Vagina (tissue), 2 donors: Measurements from ENCODE around the gene PPM1E. TPM values are rescaled to one million over a fixed set of nuclear protein-coding genes. Genes with fewer than 3 reads are reported as not detected.

ENCODE experiments used
- DNase-seq, 2 donors: peaks; one replicate each; pipeline ENCODE4 v3.0.0-alpha.2; 2017; ENCODE audit errors: extremely low spot score in 2 of 2
- H3K27ac ChIP-seq: fragments of 200-600 bp; sonication (generic); one replicate; pipeline ENCODE4 v1.5.1; 2019
- H3K27me3 ChIP-seq: fragments of 200-600 bp; sonication (generic); one replicate; pipeline ENCODE4 v1.5.1; 2019
- H3K36me3 ChIP-seq, 2 donors: fragments of 200-600 bp; sonication (generic); one replicate each; pipeline ENCODE4 v1.5.1; 2017 to 2019
- H3K4me1 ChIP-seq: fragments of 200-600 bp; sonication (generic); one replicate; pipeline ENCODE4 v1.5.1; 2019
- H3K4me3 ChIP-seq, 2 donors: fragments of 200-600 bp; sonication (generic); 1 replicate in 1 of 2; 2 replicates in 1 of 2; pipeline ENCODE4 v1.5.1; 2016 to 2019
- H3K9me3 ChIP-seq: fragments of 200-600 bp; sonication (generic); one replicate; pipeline ENCODE4 v1.5.1; 2019
- CTCF ChIP-seq, 3 experiments: fragments of 450-650 bp in 2 of 3; fragments of 200-600 bp in 1 of 3; sonication (generic) in 1 of 3; IDR thresholded peaks; one replicate each; pipeline ENCODE4 v1.5.1; 2017 to 2019; ENCODE audit warnings: antibody characterized with exemption in 3 of 3, mild to moderate bottlenecking in 2 of 3, moderate library complexity in 2 of 3
- POLR2A ChIP-seq, 2 donors: fragments of 450-650 bp; IDR thresholded peaks; one replicate each; pipeline ENCODE4 v1.6.1; 2017; ENCODE audit warnings: antibody characterized with exemption in 2 of 2, mild to moderate bottlenecking in 2 of 2, moderate library complexity in 2 of 2
- POLR2AphosphoS5 ChIP-seq, 2 donors: sonication (generic); formaldehyde crosslinking; IDR thresholded peaks; one replicate each; pipeline ENCODE4 v1.9.0; 2017; ENCODE audit warnings: antibody characterized with exemption in 2 of 2, mild to moderate bottlenecking in 2 of 2, low read depth in 1 of 2; ENCODE audit not compliant: insufficient read depth in 1 of 2
- intact Hi-C: fragments of 100-400 bp; cut with DNase I; formaldehyde crosslinking; loops from one replicate; pipeline ENCODE4 v1.15.1; 2023
- total RNA-seq: library from RNA; depleted of rRNA; stranded (reverse); fragments of >200 nt; gene quantifications from one replicate; pipeline ENCODE4 v1.2.3, GENCODE V29; 2016

Gene PPM1E
- total RNA-seq, 1 donor from 2014 or later: 0.25 TPM

- intact Hi-C loops: no loop called here
- no peak overlapping the region for H3K27ac ChIP-seq
- H3K36me3 ChIP-seq: no peaks in the 10 kb centered on the region
- no peaks in the 10 kb centered on the region for H3K4me1 ChIP-seq
- H3K4me3 ChIP-seq: no peak overlapping the region
- H3K27me3 ChIP-seq: no peaks in the 10 kb centered on the region
- no peaks in the 10 kb centered on the region for H3K9me3 ChIP-seq
- TF ChIP-seq POLR2A (IDR thresholded peaks at IDR 0.05) (no peak), POLR2AphosphoS5 (IDR thresholded peaks at IDR 0.05; ENCODE audit: insufficient read depth in 1 of 2, low read depth in 1 of 2) (no peak), CTCF (IDR thresholded peaks at IDR 0.05) (no peak)
- DNase-seq: no peak
Observed at GRCh38 chr17:58873926-58874325, 118.3 kb downstream of the PPM1E start.

DNA sequence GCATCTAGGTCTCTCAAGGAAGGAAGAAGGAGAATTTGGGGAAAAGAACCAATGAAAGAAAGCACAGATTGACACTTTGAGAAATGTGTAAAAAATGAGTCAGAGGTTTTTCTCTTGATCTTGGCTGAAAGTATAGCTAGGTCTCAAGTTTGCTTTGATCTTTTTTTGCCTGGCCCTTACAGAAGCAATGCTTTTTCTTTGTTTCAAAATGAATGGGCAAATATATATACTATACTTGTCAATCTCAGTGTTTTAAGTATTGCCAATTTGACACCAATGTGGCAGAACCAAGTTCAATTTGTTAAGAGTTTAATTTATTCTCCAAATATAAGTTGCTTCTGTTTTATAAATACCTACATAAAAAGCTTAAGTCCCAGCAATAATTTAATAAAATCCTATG, 119.6 kb downstream of the PPM1E start:
- intact Hi-C loops: no loop called here
- no peaks in the 10 kb centered on the region for H3K36me3 ChIP-seq
- no peaks in the 10 kb centered on the region for H3K9me3 ChIP-seq
- H3K4me1 ChIP-seq: no peaks in the 10 kb centered on the region
- no peak for DNase-seq
- H3K27me3 ChIP-seq: no peaks in the 10 kb centered on the region
- no peak overlapping the region for H3K27ac ChIP-seq
- TF ChIP-seq POLR2AphosphoS5 (IDR thresholded peaks at IDR 0.05; ENCODE audit: insufficient read depth in 1 of 2, low read depth in 1 of 2): no peak
- no peak for TF ChIP-seq CTCF (IDR thresholded peaks at IDR 0.05)
- no peak for TF ChIP-seq POLR2A (IDR thresholded peaks at IDR 0.05)
- H3K4me3 ChIP-seq: no peak overlapping the region

GRCh38 chr17:58884161-58884560, 128.5 kb downstream of the PPM1E start:
- H3K36me3 ChIP-seq: no peaks in the 10 kb centered on the region
- DNase-seq: no peak
- no peak for TF ChIP-seq POLR2A (IDR thresholded peaks at IDR 0.05)
- TF ChIP-seq CTCF (IDR thresholded peaks at IDR 0.05): no peak
- TF ChIP-seq POLR2AphosphoS5 (IDR thresholded peaks at IDR 0.05; ENCODE audit: insufficient read depth in 1 of 2, low read depth in 1 of 2): no peak
- no peaks in the 10 kb centered on the region for H3K9me3 ChIP-seq
- H3K27ac ChIP-seq: no peak overlapping the region
- H3K4me3 ChIP-seq: no peak overlapping the region
- H3K4me1 ChIP-seq: no peaks in the 10 kb centered on the region
- intact Hi-C loops: no loop called here
- no peaks in the 10 kb centered on the region for H3K27me3 ChIP-seq

DNA sequence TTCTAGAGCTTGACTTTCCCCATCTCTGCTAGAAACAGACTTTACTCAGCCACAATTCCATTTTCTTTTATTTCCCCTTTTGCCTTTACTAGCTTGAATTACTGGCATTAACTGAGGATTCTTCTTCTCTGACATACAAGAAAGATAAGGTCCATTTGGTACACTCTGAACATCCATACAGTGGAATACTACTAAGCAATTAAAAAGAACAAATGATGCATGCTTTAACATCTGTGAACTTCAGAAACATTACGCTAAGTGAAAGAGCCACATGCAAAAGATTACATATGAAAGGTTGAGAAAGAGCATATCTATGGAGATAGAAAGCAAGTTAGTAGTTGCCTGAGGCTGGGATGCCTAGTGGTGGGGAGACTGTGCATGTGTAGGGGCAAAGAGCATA, 130.9 kb downstream of the PPM1E start:
- intact Hi-C loops: no loop called here
- Histone ChIP-seq H3K36me3 (no peaks in the 10 kb centered on the region), H3K27ac (no peak overlapping the region), H3K4me3 (no peak overlapping the region), H3K4me1 (no peaks in the 10 kb centered on the region), H3K9me3 (no peaks in the 10 kb centered on the region), H3K27me3 (no peaks in the 10 kb centered on the region)
- TF ChIP-seq POLR2A (IDR thresholded peaks at IDR 0.05): no peak
- TF ChIP-seq POLR2AphosphoS5 (IDR thresholded peaks at IDR 0.05; ENCODE audit: insufficient read depth in 1 of 2, low read depth in 1 of 2): no peak
- no peak for TF ChIP-seq CTCF (IDR thresholded peaks at IDR 0.05)
- no peak for DNase-seq

DNA sequence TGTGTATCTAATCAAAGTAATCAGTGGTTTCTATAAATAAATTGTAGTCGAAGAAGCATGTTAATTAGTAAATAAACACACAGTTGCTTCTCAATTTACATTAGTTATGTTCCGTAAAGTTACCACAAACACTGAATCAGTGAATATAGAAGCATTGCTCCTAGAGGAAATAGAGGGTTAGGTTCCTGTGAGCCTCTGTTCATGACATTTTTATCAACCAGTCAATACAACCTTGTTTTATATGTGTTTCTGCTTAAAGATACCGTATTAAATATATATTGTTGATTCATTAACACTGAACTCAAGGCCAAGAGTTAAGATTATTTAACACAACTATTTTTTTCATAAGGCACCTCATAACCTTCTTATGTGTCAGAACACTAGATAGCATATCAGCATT, 134.3 kb downstream of the PPM1E start:
- DNase-seq: no peak
- Histone ChIP-seq H3K9me3 (no peaks in the 10 kb centered on the region), H3K36me3 (no peaks in the 10 kb centered on the region), H3K27me3 (no peaks in the 10 kb centered on the region), H3K4me1 (no peaks in the 10 kb centered on the region), H3K27ac (no peak overlapping the region), H3K4me3 (no peak overlapping the region)
- intact Hi-C loops: no loop called here
- TF ChIP-seq POLR2A (IDR thresholded peaks at IDR 0.05): no peak
- no peak for TF ChIP-seq CTCF (IDR thresholded peaks at IDR 0.05)
- no peak for TF ChIP-seq POLR2AphosphoS5 (IDR thresholded peaks at IDR 0.05; ENCODE audit: insufficient read depth in 1 of 2, low read depth in 1 of 2)
